MM.1S (cell line): ENCODE data around the gene TOR4A.

Source experiments
- DNase-seq: peaks from one replicate; pipeline ENCODE4 v3.0.0-alpha.2; 2015
- H2AFZ ChIP-seq: fragments of 300-600 bp; sonication (generic); 2 replicates; pipeline ENCODE4 v1.6.0; 2016; ENCODE audit warnings: antibody characterized with exemption, low read length
- H3F3A ChIP-seq: fragments of 300-600 bp; sonication (generic); 2 replicates; pipeline ENCODE4 v1.6.1; 2016; ENCODE audit warnings: mild to moderate bottlenecking, antibody characterized with exemption, low read length, moderate library complexity, mixed read lengths; ENCODE audit not compliant: insufficient read depth
- H3K27ac ChIP-seq: fragments of 300-600 bp; sonication (generic); 2 replicates; pipeline ENCODE4 v1.5.1; 2016; ENCODE audit warnings: mild to moderate bottlenecking, low read length
- H3K27me3 ChIP-seq: fragments of 300-600 bp; sonication (generic); replicated peaks from 2 replicates; pipeline ENCODE4 v1.6.0; 2016; ENCODE audit warnings: low read length; ENCODE audit not compliant: insufficient read depth
- H3K36me3 ChIP-seq: fragments of 300-600 bp; sonication (generic); replicated peaks from 2 replicates; pipeline ENCODE4 v1.6.1; 2016; ENCODE audit warnings: mild to moderate bottlenecking, low read length, mixed read lengths; ENCODE audit not compliant: insufficient read depth
- H3K4me1 ChIP-seq: fragments of 300-600 bp; sonication (generic); 2 replicates; pipeline ENCODE4 v1.6.1; 2016; ENCODE audit warnings: low read length, mixed read lengths
- H3K4me2 ChIP-seq: fragments of 300-600 bp; sonication (generic); 2 replicates; pipeline ENCODE4 v1.6.0; 2016; ENCODE audit warnings: low read depth, low read length
- H3K4me3 ChIP-seq: fragments of 300-600 bp; sonication (generic); 2 replicates; pipeline ENCODE4 v1.5.1; 2016; ENCODE audit warnings: low read length, mixed read lengths
- H3K79me2 ChIP-seq: fragments of 300-600 bp; sonication (generic); 2 replicates; pipeline ENCODE4 v1.6.1; 2016; ENCODE audit warnings: mixed run types, low read length, mixed read lengths
- H3K9ac ChIP-seq: fragments of 300-600 bp; sonication (generic); 2 replicates; pipeline ENCODE4 v1.6.1; 2016; ENCODE audit warnings: low read length, mixed read lengths
- H3K9me2 ChIP-seq: fragments of 300-600 bp; sonication (generic); replicated peaks from 2 replicates; pipeline ENCODE4 v1.6.1; 2016; ENCODE audit warnings: mild to moderate bottlenecking, low read length, mixed read lengths; ENCODE audit not compliant: insufficient read depth
- H3K9me3 ChIP-seq: fragments of 300-600 bp; sonication (generic); replicated peaks from 2 replicates; pipeline ENCODE4 v1.6.1; 2016; ENCODE audit warnings: mild to moderate bottlenecking, low read length, mixed read lengths; ENCODE audit not compliant: insufficient read depth
- H4K20me1 ChIP-seq: fragments of 300-600 bp; sonication (generic); 2 replicates; pipeline ENCODE4 v1.6.1; 2016; ENCODE audit warnings: mild to moderate bottlenecking, low read length, moderate library complexity, mixed read lengths; ENCODE audit not compliant: insufficient read depth
- CTCF ChIP-seq: fragments of 300-600 bp; sonication (generic); IDR thresholded peaks from 2 replicates; pipeline ENCODE4 v1.5.1; 2016; ENCODE audit warnings: antibody characterized with exemption, low read length, mixed read lengths
- EZH2 ChIP-seq: fragments of 300-600 bp; sonication (generic); optimal IDR thresholded peaks from 2 replicates; pipeline ENCODE3; 2017; ENCODE audit warnings: low read depth, mild to moderate bottlenecking, antibody characterized with exemption, low read length, mixed read lengths
- EZH2phosphoT487 ChIP-seq: fragments of 300-600 bp; sonication (generic); IDR thresholded peaks from 2 replicates; pipeline ENCODE4 v1.6.1; 2018; ENCODE audit warnings: antibody characterized with exemption, low read length

TOR4A gene

GRCh38 chr9:137266162-137266527 is 11.4 kb upstream of the TOR4A start:
- DNase-seq = no peak
- H3K27ac ChIP-seq = no peak overlapping the region

GRCh38 chr9:137266585-137267453 is 10.7 kb upstream of the TOR4A start:
- no peaks in the 10 kb centered on the region for H3K36me3 ChIP-seq
- H3K4me2 ChIP-seq = no peak overlapping the region
- no peak overlapping the region for H2AFZ ChIP-seq
- H3K27me3 ChIP-seq = no peaks in the 10 kb centered on the region
- peaks cover 8% of the 10 kb centered on the region; the same call in 1 of the 2 replicates for H3F3A ChIP-seq
- H3K4me1 ChIP-seq = peaks cover 20% of the 10 kb centered on the region
- TF ChIP-seq EZH2 (no peak), CTCF (no peak), EZH2phosphoT487 (no peak)
- no peak overlapping the region for H3K27ac ChIP-seq
- H3K9ac ChIP-seq = no peak overlapping the region
- no peaks in the 10 kb centered on the region for H3K9me2 ChIP-seq
- no peaks in the 10 kb centered on the region for H4K20me1 ChIP-seq
- DNase-seq = no peak
- H3K79me2 ChIP-seq = peaks cover 8% of the 10 kb centered on the region; the same call in 1 of the 2 replicates
- no peaks in the 10 kb centered on the region for H3K9me3 ChIP-seq
- no peak overlapping the region for H3K4me3 ChIP-seq

More at GRCh38 chr9:137266162-137266527, 11.4 kb upstream of the TOR4A start:
- Histone ChIP-seq H3K9ac (no peak overlapping the region), H4K20me1 (no peaks in the 10 kb centered on the region), H2AFZ (no peak overlapping the region), H3K4me1 (peaks cover 20% of the 10 kb centered on the region), H3K4me3 (no peak overlapping the region), H3K27me3 (no peaks in the 10 kb centered on the region), H3K9me2 (no peaks in the 10 kb centered on the region), H3K9me3 (no peaks in the 10 kb centered on the region), H3K36me3 (no peaks in the 10 kb centered on the region), H3K4me2 (no peak overlapping the region), H3K79me2 (peaks cover 8% of the 10 kb centered on the region; the same call in 1 of the 2 replicates), H3F3A (peaks cover 8% of the 10 kb centered on the region; the same call in 1 of the 2 replicates)
- TF ChIP-seq EZH2phosphoT487 (no peak), CTCF (no peak)

- Histone ChIP-seq H3K9me2 (no peaks in the 10 kb centered on the region), H3K9ac (no peak overlapping the region), H3K79me2 (peaks cover 8% of the 10 kb centered on the region; the same call in 1 of the 2 replicates), H4K20me1 (no peaks in the 10 kb centered on the region), H3K36me3 (no peaks in the 10 kb centered on the region), H3F3A (peaks cover 8% of the 10 kb centered on the region; the same call in 1 of the 2 replicates), H3K27me3 (no peaks in the 10 kb centered on the region), H3K4me1 (peaks cover 20% of the 10 kb centered on the region), H3K27ac (no peak overlapping the region), H3K4me3 (no peak overlapping the region), H3K4me2 (no peak overlapping the region), H3K9me3 (no peaks in the 10 kb centered on the region), H2AFZ (no peak overlapping the region)
- TF ChIP-seq CTCF (no peak), EZH2 (no peak), EZH2phosphoT487 (no peak)
- DNase-seq = no peak
Measured at GRCh38 chr9:137267933-137268355, 9.6 kb upstream of the TOR4A start.
